Measurements from ENCODE around the gene PACRG.

Gene PACRG

GRCh38 chr6:162710936-162711335, 16.8 kb upstream of the PACRG start:
- DNase-seq: no peak

GRCh38 chr6:162711376-162711775, 16.4 kb upstream of the PACRG start:
- no peak for DNase-seq

- no peak for DNase-seq
These were observed 15.1 kb upstream of the PACRG start for GRCh38 chr6:162712694-162713093.

GRCh38 chr6:162713974-162714780, 13.6 kb upstream of the PACRG start:
- no peak for DNase-seq

GRCh38 chr6:162715601-162716000, 12.2 kb upstream of the PACRG start:
- DNase-seq: no peak

GRCh38 chr6:162719528-162719927, 8.2 kb upstream of the PACRG start:
- no peak for DNase-seq

- DNase-seq: no peak
These were observed 6.4 kb upstream of the PACRG start for GRCh38 chr6:162721404-162721687.

- DNase-seq: no peak
These were observed 5.5 kb upstream of the PACRG start for GRCh38 chr6:162722226-162722625.

- DNase-seq: no peak
These were observed 5.1 kb upstream of the PACRG start for GRCh38 chr6:162722633-162723032.

- DNase-seq: no peak
These were observed 840 bp upstream of the PACRG start for GRCh38 chr6:162726947-162727321.

- DNase-seq: no peak
These were observed 423 bp downstream of the PACRG start for GRCh38 chr6:162728197-162728596.

GRCh38 chr6:162728706-162729105, 932 bp downstream of the PACRG start:
- no peak for DNase-seq

GRCh38 chr6:162730502-162730901, 2.7 kb downstream of the PACRG start:
- no peak for DNase-seq

- DNase-seq: no peak
These were observed 5.7 kb downstream of the PACRG start for GRCh38 chr6:162733489-162733888.

- DNase-seq: no peak
These were observed 9.2 kb downstream of the PACRG start for GRCh38 chr6:162736961-162737360.

- no peak for DNase-seq
These were observed 23.0 kb downstream of the PACRG start for GRCh38 chr6:162750776-162751175.

- DNase-seq: no peak
These were observed 23.6 kb downstream of the PACRG start for GRCh38 chr6:162751211-162751859.

- DNase-seq: no peak
These were observed 26.0 kb downstream of the PACRG start for GRCh38 chr6:162753775-162754174.

- DNase-seq: no peak
These were observed 42.4 kb downstream of the PACRG start for GRCh38 chr6:162770136-162770535.

GRCh38 chr6:162770955-162771354, 43.2 kb downstream of the PACRG start:
- no peak for DNase-seq

GRCh38 chr6:162772466-162772865, 44.7 kb downstream of the PACRG start:
- DNase-seq: no peak

- DNase-seq: no peak
These were observed 46.2 kb downstream of the PACRG start for GRCh38 chr6:162773996-162774395.

- no peak for DNase-seq
These were observed 49.3 kb downstream of the PACRG start for GRCh38 chr6:162777091-162777490.

- DNase-seq: no peak
These were observed 50.8 kb downstream of the PACRG start for GRCh38 chr6:162778603-162779002.
